ENCODE results near the gene MAP3K21. TPM values are rescaled to one million over a fixed set of nuclear protein-coding genes. Genes with fewer than 3 reads are reported as not detected.

The MAP3K21 gene
- total RNA-seq, 6 donors from 2014 or later = 6.0 to 22.0 (median 12.9) TPM

GRCh38 chr1:233376382-233377110, 49.0 kb downstream of the MAP3K21 start:
- Histone ChIP-seq H3K36me3 (peaks cover 0 to 5% (median 0%) of the 10 kb centered on the region in 4 donors), H3K4me1 (no peaks in the 10 kb centered on the region), H3K27me3 (no peaks in the 10 kb centered on the region), H3K9me3 (no peaks in the 10 kb centered on the region), H3K4me3 (no peak overlapping the region), H3K27ac (no peak overlapping the region)
- 78 to 81% methylated on average over 5 of the region's 5 CpGs for WGBS, 2 donors
- TF ChIP-seq POLR2AphosphoS5 (IDR thresholded peaks at IDR 0.05) (no peak), CTCF (IDR thresholded peaks at IDR 0.05) (no peak), POLR2A (IDR thresholded peaks at IDR 0.05) (no peak), EP300 (IDR thresholded peaks at IDR 0.05) (no peak)
- DNase-seq = no peak
- no peak for ATAC-seq (ENCODE audit: low FRiP score in 2 of 2)

GRCh38 chr1:233379869-233380438, 52.4 kb downstream of the MAP3K21 start:
- H3K4me3 ChIP-seq = no peak overlapping the region
- 74 to 90% methylated on average over 7 of the region's 7 CpGs for WGBS, 2 donors
- H3K36me3 ChIP-seq = peaks cover 0 to 3% (median 0%) of the 10 kb centered on the region in 4 donors
- DNase-seq (no peak), ATAC-seq (ENCODE audit: low FRiP score in 2 of 2) (no peak)
- H3K27me3 ChIP-seq = no peaks in the 10 kb centered on the region
- TF ChIP-seq POLR2AphosphoS5 (IDR thresholded peaks at IDR 0.05) = no peak
- no peak for TF ChIP-seq CTCF (IDR thresholded peaks at IDR 0.05)
- no peak for TF ChIP-seq POLR2A (IDR thresholded peaks at IDR 0.05)
- no peak for TF ChIP-seq EP300 (IDR thresholded peaks at IDR 0.05)
- no peaks in the 10 kb centered on the region for H3K9me3 ChIP-seq
- no peaks in the 10 kb centered on the region for H3K4me1 ChIP-seq
- no peak overlapping the region for H3K27ac ChIP-seq

GRCh38 chr1:233381806-233382205, 54.3 kb downstream of the MAP3K21 start:
- no peaks in the 10 kb centered on the region for H3K9me3 ChIP-seq
- no peak overlapping the region for H3K4me3 ChIP-seq
- H3K27me3 ChIP-seq = no peaks in the 10 kb centered on the region
- H3K36me3 ChIP-seq = peaks cover 0 to 3% (median 0%) of the 10 kb centered on the region in 4 donors
- H3K4me1 ChIP-seq = no peaks in the 10 kb centered on the region
- H3K27ac ChIP-seq = no peak overlapping the region
- 82 to 84% methylated on average over 2 of the region's 2 CpGs for WGBS, 2 donors
- ATAC-seq (ENCODE audit: low FRiP score in 2 of 2) = no peak
- no peak for DNase-seq
- TF ChIP-seq POLR2A (IDR thresholded peaks at IDR 0.05) (no peak), POLR2AphosphoS5 (IDR thresholded peaks at IDR 0.05) (no peak), EP300 (IDR thresholded peaks at IDR 0.05) (no peak), CTCF (IDR thresholded peaks at IDR 0.05) (no peak)

- Histone ChIP-seq H3K4me1 (no peaks in the 10 kb centered on the region), H3K27ac (no peak overlapping the region), H3K27me3 (no peaks in the 10 kb centered on the region), H3K9me3 (no peaks in the 10 kb centered on the region), H3K4me3 (no peak overlapping the region), H3K36me3 (peaks cover 0 to 3% (median 0%) of the 10 kb centered on the region in 4 donors)
- WGBS, 2 donors = 80 to 97% methylated on average over 3 of the region's 3 CpGs
- DNase-seq = no peak
- ATAC-seq (ENCODE audit: low FRiP score in 2 of 2) = no peak
- TF ChIP-seq POLR2A (IDR thresholded peaks at IDR 0.05) (no peak), CTCF (IDR thresholded peaks at IDR 0.05) (no peak), EP300 (IDR thresholded peaks at IDR 0.05) (no peak), POLR2AphosphoS5 (IDR thresholded peaks at IDR 0.05) (no peak)
Observed at GRCh38 chr1:233383984-233384383, 56.5 kb downstream of the MAP3K21 start.
